CD4-positive, alpha-beta T cell (primary cell): ENCODE measurements around the gene CSRNP2. TPM values are rescaled to one million over a fixed set of nuclear protein-coding genes. Genes with fewer than 3 reads are reported as not detected.

ENCODE experiments used
- ATAC-seq: fragments of 200-7000 bp; cut with Tn5 transposase; one replicate; pipeline ENCODE4 v1.10.0; 2022; ENCODE audit warnings: mild to moderate bottlenecking; ENCODE audit not compliant: poor library complexity
- CTCF ChIA-PET: fragments of 350-600 bp; sonication (Branson Sonifier 250); formaldehyde crosslinking; loops from one replicate; lab custom pipeline; 2021; ENCODE audit warnings: antibody characterized with exemption, inconsistent platforms; lab: Charles Lee
- POLR2A ChIA-PET: fragments of 350-600 bp; sonication (Branson Sonifier 250); formaldehyde crosslinking; loops from one replicate; lab custom pipeline; 2021; ENCODE audit warnings: antibody characterized with exemption, inconsistent platforms; lab: Charles Lee
- DNase-seq, 14 experiments: peaks; one replicate each; pipeline ENCODE4 v3.0.0-alpha.2; 2013 to 2020; ENCODE audit warnings: mixed read lengths in 2 of 14
- H3K27ac ChIP-seq, 2 donors: one replicate each; pipeline versions ENCODE4 v1.5.1 to v1.7.0; 2013; ENCODE audit warnings: low read length in 2 of 2, low read depth in 1 of 2, mild to moderate bottlenecking in 1 of 2
- H3K27me3 ChIP-seq, 2 experiments: 1 replicate in 1 of 2; 2 replicates in 1 of 2; pipeline versions ENCODE4 v1.6.1 to v1.7.0; 2013; ENCODE audit warnings: low read length in 2 of 2, control low read depth in 1 of 2, mild to moderate bottlenecking in 1 of 2, moderate library complexity in 1 of 2; ENCODE audit not compliant: insufficient read depth in 2 of 2, control insufficient read depth in 1 of 2
- H3K36me3 ChIP-seq: one replicate; pipeline ENCODE4 v1.6.1; 2013; ENCODE audit warnings: low read length, control low read depth; ENCODE audit not compliant: insufficient read depth
- H3K4me1 ChIP-seq: one replicate; pipeline ENCODE4 v1.6.1; 2013; ENCODE audit warnings: low read length, control low read depth; ENCODE audit not compliant: insufficient read depth
- H3K4me3 ChIP-seq: one replicate; pipeline ENCODE4 v1.5.1; 2013; ENCODE audit warnings: mild to moderate bottlenecking, low read length, moderate library complexity
- H3K9me3 ChIP-seq, 2 experiments: 1 replicate in 1 of 2; 2 replicates in 1 of 2; pipeline versions ENCODE4 v1.6.1 to v1.7.0; 2013; ENCODE audit warnings: low read length in 2 of 2, mild to moderate bottlenecking in 2 of 2, control low read depth in 1 of 2, moderate library complexity in 1 of 2; ENCODE audit not compliant: control insufficient read depth in 1 of 2, insufficient read depth in 1 of 2
- H3K27ac Mint-ChIP-seq: one replicate; pipeline ENCODE4 v1.8.0; 2020; ENCODE audit warnings: mixed read lengths
- H3K27me3 Mint-ChIP-seq: one replicate; pipeline ENCODE4 v1.8.0; 2021; ENCODE audit warnings: mixed read lengths
- H3K36me3 Mint-ChIP-seq: one replicate; pipeline ENCODE4 v1.8.0; 2021; ENCODE audit warnings: low read depth, mixed read lengths
- H3K4me1 Mint-ChIP-seq: one replicate; pipeline ENCODE4 v1.8.0; 2021; ENCODE audit warnings: low read depth, mixed read lengths
- H3K4me3 Mint-ChIP-seq: one replicate; pipeline ENCODE4 v1.8.0; 2020; ENCODE audit warnings: mild to moderate bottlenecking, mixed read lengths
- H3K9me3 Mint-ChIP-seq: one replicate; pipeline ENCODE4 v1.8.0; 2020; ENCODE audit warnings: mixed read lengths
- intact Hi-C, 2 experiments: fragments of 100-400 bp; cut with DNase I in 1 of 2; cut with micrococcal nuclease in 1 of 2; formaldehyde crosslinking; loops; one replicate each; pipeline versions ENCODE4 v1.15.1 to v1.9.0; 2023 to 2025; cut with DNase I, micrococcal nuclease
- polyA plus RNA-seq, 2 donors: library from polyadenylated mRNA; unstranded; fragments of 120-200 nt; gene quantifications; one replicate each; pipeline ENCODE4 v1.2.1, GENCODE V29; 2013
- total RNA-seq, 174 experiments: library from RNA in 2 of 174; stranded (reverse) in 2 of 174; gene quantifications; one replicate each; pipeline ENCODE4 v1.2.3 and lab custom pipeline; 2021 to 2026
- TF ChIP-seq, protein P1 (sequence below): fragments of 200-600 bp; IDR thresholded peaks from one replicate; pipeline ENCODE4 v1.8.0; 2022; ENCODE audit warnings: antibody characterized with exemption, mild to moderate bottlenecking

The CSRNP2 gene, protein sequence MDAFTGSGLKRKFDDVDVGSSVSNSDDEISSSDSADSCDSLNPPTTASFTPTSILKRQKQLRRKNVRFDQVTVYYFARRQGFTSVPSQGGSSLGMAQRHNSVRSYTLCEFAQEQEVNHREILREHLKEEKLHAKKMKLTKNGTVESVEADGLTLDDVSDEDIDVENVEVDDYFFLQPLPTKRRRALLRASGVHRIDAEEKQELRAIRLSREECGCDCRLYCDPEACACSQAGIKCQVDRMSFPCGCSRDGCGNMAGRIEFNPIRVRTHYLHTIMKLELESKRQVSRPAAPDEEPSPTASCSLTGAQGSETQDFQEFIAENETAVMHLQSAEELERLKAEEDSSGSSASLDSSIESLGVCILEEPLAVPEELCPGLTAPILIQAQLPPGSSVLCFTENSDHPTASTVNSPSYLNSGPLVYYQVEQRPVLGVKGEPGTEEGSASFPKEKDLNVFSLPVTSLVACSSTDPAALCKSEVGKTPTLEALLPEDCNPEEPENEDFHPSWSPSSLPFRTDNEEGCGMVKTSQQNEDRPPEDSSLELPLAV
- total RNA-seq (10 to 100 TPM; 14.4 to 16.5 TPM), total RNA-seq (lab: John Stamatoyannopoulos, UW) (17.6 to 86.8 (median 33.6) reads per million in 172 experiments)
- polyA plus RNA-seq (2013, experiment 1 of 2): 15.8 TPM
- 18.3 TPM for polyA plus RNA-seq (2013, experiment 2 of 2)

DNA sequence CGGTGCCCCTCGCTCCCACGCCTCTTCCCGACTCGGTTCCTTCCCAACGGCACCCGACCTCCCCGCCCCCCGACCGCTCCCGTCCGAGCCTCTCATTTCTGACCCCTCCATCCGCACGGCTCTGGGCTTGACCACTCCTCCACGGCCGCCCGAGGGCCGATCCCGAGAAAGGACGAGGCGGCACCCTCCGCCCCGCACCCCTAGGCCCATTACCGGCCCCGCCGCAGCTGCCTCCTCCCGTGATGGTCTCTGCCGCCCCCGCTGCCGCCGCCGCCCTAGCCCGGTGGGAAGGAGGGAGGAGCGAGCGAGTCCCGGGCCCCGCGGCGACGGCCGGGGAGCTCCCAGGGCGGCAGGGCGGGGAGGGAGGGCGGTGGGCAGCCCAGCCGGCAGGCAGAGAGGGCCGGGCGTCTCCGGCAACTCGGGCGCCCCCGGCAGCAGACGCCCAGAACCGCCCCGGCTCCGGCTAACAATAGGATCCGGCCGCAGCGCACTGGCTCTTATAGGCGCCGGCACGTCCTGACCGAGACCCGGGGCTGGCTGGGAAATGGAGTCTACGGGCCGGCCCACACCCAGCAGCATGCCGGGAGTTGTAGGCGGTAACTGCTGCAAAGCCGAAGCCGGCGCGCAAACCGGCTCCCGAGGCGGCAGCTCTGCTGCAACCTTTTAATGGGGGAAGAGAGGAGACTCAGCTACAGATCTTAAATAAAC is at the start of gene CSRNP2:
Gene CSRNP2, minus strand, starts transcription at position 471 of the 708 bp plus-strand sequence. CDS start 7,035 bp downstream, outside the sequence.
- Histone ChIP-seq H3K27ac (peak within 1 kb of the TSS; percentile 40 to 71), H3K4me1 (peaks cover 20% of the 10 kb centered on the region), H3K9me3 (no peaks in the 10 kb centered on the region), H3K36me3 (no peaks in the 10 kb centered on the region), H3K4me3 (peak within 1 kb of the TSS; percentile 84), H3K27me3 (no peaks in the 10 kb centered on the region)
- Mint-ChIP-seq H3K27ac (peak within 1 kb of the TSS; percentile 87), H3K4me3 (peak within 1 kb of the TSS; percentile 95), H3K4me1 (peaks cover 41% of the 10 kb centered on the region), H3K36me3 (peaks cover 20% of the 10 kb centered on the region), H3K27me3 (no peaks in the 10 kb centered on the region), H3K9me3 (no peaks in the 10 kb centered on the region)
- TF ChIP-seq, protein P1, sequence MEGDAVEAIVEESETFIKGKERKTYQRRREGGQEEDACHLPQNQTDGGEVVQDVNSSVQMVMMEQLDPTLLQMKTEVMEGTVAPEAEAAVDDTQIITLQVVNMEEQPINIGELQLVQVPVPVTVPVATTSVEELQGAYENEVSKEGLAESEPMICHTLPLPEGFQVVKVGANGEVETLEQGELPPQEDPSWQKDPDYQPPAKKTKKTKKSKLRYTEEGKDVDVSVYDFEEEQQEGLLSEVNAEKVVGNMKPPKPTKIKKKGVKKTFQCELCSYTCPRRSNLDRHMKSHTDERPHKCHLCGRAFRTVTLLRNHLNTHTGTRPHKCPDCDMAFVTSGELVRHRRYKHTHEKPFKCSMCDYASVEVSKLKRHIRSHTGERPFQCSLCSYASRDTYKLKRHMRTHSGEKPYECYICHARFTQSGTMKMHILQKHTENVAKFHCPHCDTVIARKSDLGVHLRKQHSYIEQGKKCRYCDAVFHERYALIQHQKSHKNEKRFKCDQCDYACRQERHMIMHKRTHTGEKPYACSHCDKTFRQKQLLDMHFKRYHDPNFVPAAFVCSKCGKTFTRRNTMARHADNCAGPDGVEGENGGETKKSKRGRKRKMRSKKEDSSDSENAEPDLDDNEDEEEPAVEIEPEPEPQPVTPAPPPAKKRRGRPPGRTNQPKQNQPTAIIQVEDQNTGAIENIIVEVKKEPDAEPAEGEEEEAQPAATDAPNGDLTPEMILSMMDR: peak; percentile 34
- intact Hi-C loops: loop anchor here (1.0 to 10.0 kb wide), 7 partner anchors 35 to 321 kb away; partner anchors contain the start of genes ATF1 (in 2 of the 2), DAZAP2 (in 2 of the 2), LETMD1 (in 1 of the 2) and POU6F1 (in 1 of the 2)
- ChIA-PET POLR2A (interaction anchor here (0.6 to 2.9 kb wide), 15 partner anchors 17 to 1923 kb away, joined by 3 to 26 read pairs (median 4); partner anchors contain the start of genes ATF1, DAZAP2, EIF4B and LETMD1), CTCF (interaction anchor here (1.3 to 1.5 kb wide), 2 partner anchors 61 to 318 kb away, joined by 3 read pairs; no protein-coding TSS in a partner anchor)
- DNase-seq (peak; percentile 92 to 97 (median 94)), ATAC-seq (peak; percentile 99)

DNA sequence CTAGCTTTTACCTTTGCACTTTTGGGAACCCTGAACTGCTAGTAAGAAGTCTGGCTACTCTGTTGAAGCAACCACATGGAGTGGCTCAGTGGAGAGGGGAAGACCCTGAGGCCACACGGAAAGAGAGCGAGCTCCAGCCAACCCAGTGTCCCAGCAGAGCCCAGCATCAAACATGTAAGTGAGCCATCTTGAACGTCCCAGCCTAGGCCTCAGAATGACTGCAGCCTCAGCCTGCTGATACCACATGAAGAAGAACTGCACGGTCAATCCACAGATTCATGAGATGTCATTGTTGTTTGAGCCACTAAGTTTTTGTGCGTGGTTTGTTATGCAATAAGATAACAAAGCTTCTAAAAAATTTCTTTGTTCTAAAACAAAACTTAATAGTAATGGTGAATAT is 49.3 kb upstream of the CSRNP2 start:
- Histone ChIP-seq H3K27me3 (no peaks in the 10 kb centered on the region), H3K36me3 (no peaks in the 10 kb centered on the region), H3K9me3 (no peaks in the 10 kb centered on the region), H3K27ac (no peak overlapping the region), H3K4me3 (no peak overlapping the region), H3K4me1 (no peaks in the 10 kb centered on the region)
- intact Hi-C loops: no loop called here
- H3K36me3 Mint-ChIP-seq: peaks cover 12% of the 10 kb centered on the region
- DNase-seq (no peak), ATAC-seq (no peak)
- ChIA-PET POLR2A (no interaction called here), CTCF (no interaction called here)
- H3K4me1 Mint-ChIP-seq: no peaks in the 10 kb centered on the region
- H3K27ac Mint-ChIP-seq: no peak overlapping the region
- no peaks in the 10 kb centered on the region for H3K27me3 Mint-ChIP-seq
- TF ChIP-seq, protein P1: no peak
- no peak overlapping the region for H3K4me3 Mint-ChIP-seq
- H3K9me3 Mint-ChIP-seq: no peaks in the 10 kb centered on the region
